GM21576 (cell line): ENCODE results near the gene CLPTM1.
A peak's percentile ranks its signal among the peaks of the same experiment; 100 is the strongest.

ENCODE experiments used
- ATAC-seq: cut with Tn5 transposase; IDR thresholded peaks from one replicate; pipeline ENCODE4 v1.9.1; 2021; ENCODE audit warnings: mild to moderate bottlenecking, moderate library complexity; ENCODE audit not compliant: unreplicated experiment

CLPTM1 gene

GRCh38 chr19:45008552-45008951 lies 53.4 kb downstream of the CLPTM1 start:
- no peak for ATAC-seq

GRCh38 chr19:45009625-45010255 lies 54.6 kb downstream of the CLPTM1 start:
- no peak for ATAC-seq

- ATAC-seq = no peak
These were observed 55.1 kb downstream of the CLPTM1 start for GRCh38 chr19:45010306-45010705.

- no peak for ATAC-seq
These were observed 56.8 kb downstream of the CLPTM1 start for GRCh38 chr19:45011959-45012358.

- ATAC-seq = peak; percentile 63
These were observed 61.5 kb downstream of the CLPTM1 start for GRCh38 chr19:45016388-45017314.

- no peak for ATAC-seq
These were observed 64.0 kb downstream of the CLPTM1 start for GRCh38 chr19:45019187-45019586.

- no peak for ATAC-seq
These were observed 64.9 kb downstream of the CLPTM1 start for GRCh38 chr19:45020071-45020470.

GRCh38 chr19:45021971-45022370 lies 66.8 kb downstream of the CLPTM1 start:
- no peak for ATAC-seq

GRCh38 chr19:45023048-45023447 lies 67.9 kb downstream of the CLPTM1 start:
- no peak for ATAC-seq

- no peak for ATAC-seq
These were observed 70.1 kb downstream of the CLPTM1 start for GRCh38 chr19:45025264-45025663.

GRCh38 chr19:45027371-45027770 lies 72.2 kb downstream of the CLPTM1 start:
- ATAC-seq = no peak

GRCh38 chr19:45030825-45031224 lies 75.6 kb downstream of the CLPTM1 start:
- ATAC-seq = no peak

- no peak for ATAC-seq
These were observed 77.2 kb downstream of the CLPTM1 start for GRCh38 chr19:45032421-45032820.

GRCh38 chr19:45035755-45036154 lies 80.6 kb downstream of the CLPTM1 start:
- ATAC-seq = no peak

- ATAC-seq = no peak
These were observed 82.4 kb downstream of the CLPTM1 start for GRCh38 chr19:45037393-45038169.

- peak; percentile 72 for ATAC-seq
These were observed 84.0 kb downstream of the CLPTM1 start, which contains the start of gene CLASRP for GRCh38 chr19:45038931-45039893. Gene CLASRP, plus strand, starts transcription at chr19:45039045. Its CDS starts 1,168 bp downstream, at chr19:45040213.

GRCh38 chr19:45040059-45040771 lies 85.0 kb downstream of the CLPTM1 start:
- ATAC-seq = no peak

GRCh38 chr19:45041125-45041524 lies 85.9 kb downstream of the CLPTM1 start:
- no peak for ATAC-seq
